Liver (tissue), 9 donors: ENCODE data around the gene CCDC88C. TPM values are rescaled to one million over a fixed set of nuclear protein-coding genes. Genes with fewer than 3 reads are reported as not detected.

Experiments
- DNase-seq: peaks from one replicate; pipeline ENCODE4 v3.0.0-alpha.2; 2017; ENCODE audit warnings: low spot score
- H3K27ac ChIP-seq, 2 donors: one replicate each; pipeline ENCODE4 v1.7.0; 2013; ENCODE audit warnings: inconsistent platforms in 2 of 2, low read length in 2 of 2, control low read depth in 1 of 2, low read depth in 1 of 2, mild to moderate bottlenecking in 1 of 2
- H3K27me3 ChIP-seq, 4 donors: one replicate each; pipeline versions ENCODE4 v1.6.1 to v1.7.0; 2013; ENCODE audit warnings: low read length in 3 of 4, inconsistent platforms in 1 of 4, mild to moderate bottlenecking in 1 of 4, moderate library complexity in 1 of 4; ENCODE audit not compliant: control insufficient read depth in 4 of 4, insufficient read depth in 4 of 4
- H3K36me3 ChIP-seq, 4 donors: one replicate each; pipeline versions ENCODE4 v1.6.1 to v1.7.0; 2013; ENCODE audit warnings: low read length in 3 of 4, mild to moderate bottlenecking in 3 of 4, low read depth in 1 of 4, moderate library complexity in 1 of 4; ENCODE audit not compliant: control insufficient read depth in 4 of 4, insufficient read depth in 3 of 4
- H3K4me1 ChIP-seq, 4 donors: one replicate each; pipeline versions ENCODE4 v1.6.1 to v1.7.0; 2013; ENCODE audit warnings: low read length in 3 of 4, mild to moderate bottlenecking in 3 of 4, moderate library complexity in 1 of 4; ENCODE audit not compliant: control insufficient read depth in 4 of 4, insufficient read depth in 4 of 4
- H3K4me3 ChIP-seq, 3 donors: one replicate each; pipeline versions ENCODE4 v1.6.1 to v1.7.0; 2013; ENCODE audit warnings: low read length in 3 of 3, control low read depth in 1 of 3, low read depth in 1 of 3, mild to moderate bottlenecking in 1 of 3
- H3K9ac ChIP-seq, 2 donors: one replicate each; pipeline ENCODE4 v1.7.0; 2013; ENCODE audit warnings: low read length in 2 of 2, mild to moderate bottlenecking in 2 of 2, moderate library complexity in 2 of 2, control low read depth in 1 of 2, low read depth in 1 of 2
- H3K9me3 ChIP-seq, 4 donors: one replicate each; pipeline versions ENCODE4 v1.6.1 to v1.7.0; 2013; ENCODE audit warnings: low read length in 3 of 4; ENCODE audit not compliant: control insufficient read depth in 4 of 4
- EGR1 ChIP-seq, 2 donors: IDR thresholded peaks; 2 replicates each; pipeline ENCODE4 v1.6.1; 2016 to 2018; ENCODE audit warnings: antibody characterized with exemption in 2 of 2, low read depth in 2 of 2
- FOXA1 ChIP-seq: IDR thresholded peaks from 2 replicates; pipeline ENCODE4 v1.6.1; 2016; ENCODE audit warnings: antibody characterized with exemption
- FOXA2 ChIP-seq: IDR thresholded peaks from 2 replicates; pipeline ENCODE4 v1.6.1; 2016; ENCODE audit warnings: antibody characterized with exemption
- HNF4A ChIP-seq, 2 donors: conservative IDR thresholded peaks; 2 replicates each; pipeline ENCODE4 v1.6.1; 2016; ENCODE audit warnings: antibody characterized with exemption in 2 of 2, mild to moderate bottlenecking in 2 of 2
- HNF4G ChIP-seq: IDR thresholded peaks from 2 replicates; pipeline ENCODE4 v1.6.1; 2016; ENCODE audit warnings: antibody characterized with exemption
- JUND ChIP-seq, 2 donors: IDR thresholded peaks; 2 replicates each; pipeline ENCODE4 v1.6.1; 2016; ENCODE audit warnings: antibody characterized with exemption in 2 of 2
- RAD21 ChIP-seq, 2 donors: IDR thresholded peaks; 2 replicates each; pipeline ENCODE4 v1.6.1; 2016; ENCODE audit warnings: antibody characterized with exemption in 2 of 2, mild to moderate bottlenecking in 2 of 2
- REST ChIP-seq: IDR thresholded peaks from 2 replicates; pipeline ENCODE4 v1.6.1; 2016; ENCODE audit warnings: antibody characterized with exemption, mild to moderate bottlenecking
- RXRA ChIP-seq, 2 donors: IDR thresholded peaks; 2 replicates each; pipeline ENCODE4 v1.6.1; 2017 to 2018; ENCODE audit warnings: antibody characterized with exemption in 2 of 2, mild to moderate bottlenecking in 1 of 2
- SP1 ChIP-seq: IDR thresholded peaks from 2 replicates; pipeline ENCODE4 v1.6.1; 2018; ENCODE audit warnings: antibody characterized with exemption, mild to moderate bottlenecking
- TAF1 ChIP-seq: conservative IDR thresholded peaks from 2 replicates; pipeline ENCODE4 v1.6.1; 2016; ENCODE audit warnings: antibody characterized with exemption, mild to moderate bottlenecking
- YY1 ChIP-seq: IDR thresholded peaks from 2 replicates; pipeline ENCODE4 v1.6.1; 2016; ENCODE audit warnings: antibody characterized with exemption, mild to moderate bottlenecking
- ZBTB33 ChIP-seq: IDR thresholded peaks from 2 replicates; pipeline ENCODE4 v1.6.1; 2016; ENCODE audit warnings: antibody characterized with exemption
- WGBS: extraction: QIAGEN DNeasy Blood & Tissue Kit; methylation state at CpG from one replicate; pipeline ENCODE4 v1.1.7; 2013; 5-methylcytosine and 5-hydroxymethylcytosine counted together
- polyA plus RNA-seq, 2 donors: library from polyadenylated mRNA; stranded (reverse) in 1 of 2; unstranded in 1 of 2; fragments of 200-250 nt in 1 of 2; fragments of >200 nt in 1 of 2; fragmentation: Nextera tagmentation in 1 of 2; extraction: Ambion mirVana in 1 of 2; gene quantifications; one replicate each; pipeline versions ENCODE4 v1.2.1 to v1.2.3, GENCODE V29; 2013 to 2015
- total RNA-seq, 2 donors: library from RNA; depleted of rRNA; stranded (reverse); fragments of >200 nt; gene quantifications; one replicate each; pipeline ENCODE4 v1.2.3, GENCODE V29; 2014
- TF ChIP-seq, protein P1 (sequence below): fragments of 150-350 bp; IDR thresholded peaks from 2 replicates; pipeline ENCODE4 v1.5.1; 2017; ENCODE audit warnings: improper control_type of control experiment, low read depth, low read length; ENCODE audit not compliant: missing input control
- donor health status: healthy.
- donor health status: healthy.
- donor health status: healthy.
- donor health status: healthy.
- donor health status: healthy.

CCDC88C gene
- total and polyA plus RNA-seq, 4 donors = 1.3 to 10.8 (median 4.0) TPM

DNA sequence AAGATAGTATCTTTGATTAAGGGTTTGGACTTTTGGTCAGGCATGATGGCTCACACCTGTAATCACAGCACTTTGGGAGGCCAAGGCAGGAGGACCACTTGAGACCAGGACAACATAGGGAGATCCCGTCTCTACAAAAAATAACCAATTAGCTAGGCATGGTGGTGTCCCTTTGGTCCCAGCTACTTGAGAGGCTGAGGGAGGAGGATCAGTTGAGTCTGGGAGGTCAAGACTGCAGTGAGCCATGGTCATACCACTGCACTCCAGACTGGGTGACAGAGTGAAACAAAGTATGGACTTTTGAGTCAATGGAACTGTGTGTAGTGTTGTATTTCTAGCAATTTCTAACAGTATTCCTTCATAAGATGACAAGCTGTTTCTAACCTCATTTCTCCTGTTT is 38.7 kb upstream of the CCDC88C start:
- 97% methylated on average over 1 of the region's 1 CpG for WGBS
- Histone ChIP-seq H3K27ac (no peak overlapping the region), H3K36me3 (peaks cover 19 to 39% (median 36%) of the 10 kb centered on the region in 4 donors), H3K4me1 (no peaks in the 10 kb centered on the region), H3K27me3 (no peaks in the 10 kb centered on the region), H3K9me3 (no peaks in the 10 kb centered on the region), H3K9ac (no peak overlapping the region), H3K4me3 (no peak overlapping the region)
- DNase-seq = no peak
- TF ChIP-seq EGR1 (IDR thresholded peaks at IDR 0.05; ENCODE audit: low read depth in 2 of 2) (no peak), RXRA (IDR thresholded peaks at IDR 0.05) (no peak), FOXA1 (no peak), YY1 (no peak)

- 97% methylated on average over 3 of the region's 3 CpGs for WGBS
Observed at GRCh38 chr14:91454580-91454979, 37.0 kb upstream of the CCDC88C start.

More at GRCh38 chr14:91454580-91454979, 37.0 kb upstream of the CCDC88C start:
- Histone ChIP-seq H3K9me3 (no peaks in the 10 kb centered on the region), H3K4me1 (no peaks in the 10 kb centered on the region), H3K27ac (no peak overlapping the region), H3K9ac (no peak overlapping the region), H3K27me3 (no peaks in the 10 kb centered on the region), H3K4me3 (no peak overlapping the region), H3K36me3 (peaks cover 9 to 29% (median 21%) of the 10 kb centered on the region in 4 donors)
- DNase-seq = no peak
- TF ChIP-seq FOXA2 (no peak), FOXA1 (no peak), HNF4G (no peak), ZBTB33 (no peak), HNF4A (conservative IDR thresholded peaks at IDR 0.05) (no peak), RXRA (IDR thresholded peaks at IDR 0.05) (no peak), REST (no peak), JUND (IDR thresholded peaks at IDR 0.05) (no peak), EGR1 (IDR thresholded peaks at IDR 0.05; ENCODE audit: low read depth in 2 of 2) (no peak), TAF1 (no peak), SP1 (no peak), RAD21 (IDR thresholded peaks at IDR 0.05) (no peak)
- TF ChIP-seq, protein P1, sequence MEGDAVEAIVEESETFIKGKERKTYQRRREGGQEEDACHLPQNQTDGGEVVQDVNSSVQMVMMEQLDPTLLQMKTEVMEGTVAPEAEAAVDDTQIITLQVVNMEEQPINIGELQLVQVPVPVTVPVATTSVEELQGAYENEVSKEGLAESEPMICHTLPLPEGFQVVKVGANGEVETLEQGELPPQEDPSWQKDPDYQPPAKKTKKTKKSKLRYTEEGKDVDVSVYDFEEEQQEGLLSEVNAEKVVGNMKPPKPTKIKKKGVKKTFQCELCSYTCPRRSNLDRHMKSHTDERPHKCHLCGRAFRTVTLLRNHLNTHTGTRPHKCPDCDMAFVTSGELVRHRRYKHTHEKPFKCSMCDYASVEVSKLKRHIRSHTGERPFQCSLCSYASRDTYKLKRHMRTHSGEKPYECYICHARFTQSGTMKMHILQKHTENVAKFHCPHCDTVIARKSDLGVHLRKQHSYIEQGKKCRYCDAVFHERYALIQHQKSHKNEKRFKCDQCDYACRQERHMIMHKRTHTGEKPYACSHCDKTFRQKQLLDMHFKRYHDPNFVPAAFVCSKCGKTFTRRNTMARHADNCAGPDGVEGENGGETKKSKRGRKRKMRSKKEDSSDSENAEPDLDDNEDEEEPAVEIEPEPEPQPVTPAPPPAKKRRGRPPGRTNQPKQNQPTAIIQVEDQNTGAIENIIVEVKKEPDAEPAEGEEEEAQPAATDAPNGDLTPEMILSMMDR = no peak
